Thymus (tissue), 11 donors: ENCODE results near the gene HTR2C. TPM values are rescaled to one million over a fixed set of nuclear protein-coding genes. Genes with fewer than 3 reads are reported as not detected.
"Not testable (repeated sequence)": the region's sequence is repeated elsewhere in the genome, so short reads cannot be mapped to it uniquely, and the experiment has no call there.

ENCODE experiments used
- DNase-seq, 9 donors: peaks; one replicate each; pipeline ENCODE4 v3.0.0-alpha.2; 2013; ENCODE audit warnings: low spot score in 9 of 9, low read depth in 6 of 9, missing footprints in 1 of 9
- H3K27ac ChIP-seq, 2 donors: one replicate each; pipeline ENCODE4 v1.5.1; 2013; ENCODE audit warnings: control low read depth in 1 of 2, low read depth in 1 of 2, low read length in 1 of 2, mild to moderate bottlenecking in 1 of 2, moderate library complexity in 1 of 2
- H3K27me3 ChIP-seq, 2 donors: one replicate each; pipeline ENCODE4 v1.5.1; 2013; ENCODE audit warnings: low read length in 1 of 2; ENCODE audit not compliant: control insufficient read depth in 2 of 2, insufficient read depth in 1 of 2
- H3K36me3 ChIP-seq, 2 donors: one replicate each; pipeline ENCODE4 v1.5.1; 2013; ENCODE audit warnings: low read length in 1 of 2, mild to moderate bottlenecking in 1 of 2, moderate library complexity in 1 of 2; ENCODE audit not compliant: control insufficient read depth in 2 of 2, insufficient read depth in 2 of 2
- H3K4me1 ChIP-seq, 2 donors: one replicate each; pipeline ENCODE4 v1.5.1; 2013; ENCODE audit warnings: low read length in 2 of 2; ENCODE audit not compliant: control insufficient read depth in 2 of 2, insufficient read depth in 2 of 2
- H3K4me3 ChIP-seq, 2 donors: one replicate each; pipeline ENCODE4 v1.5.1; 2013; ENCODE audit warnings: low read length in 2 of 2, control low read depth in 1 of 2, mild to moderate bottlenecking in 1 of 2
- H3K9me3 ChIP-seq, 2 donors: one replicate each; pipeline ENCODE4 v1.5.1; 2013; ENCODE audit warnings: low read length in 1 of 2, mild to moderate bottlenecking in 1 of 2; ENCODE audit not compliant: control insufficient read depth in 2 of 2, insufficient read depth in 1 of 2
- WGBS: extraction: QIAGEN DNeasy Blood & Tissue Kit; methylation state at CpG from one replicate; pipeline ENCODE4 v1.1.7; 2013; 5-methylcytosine and 5-hydroxymethylcytosine counted together
- polyA plus RNA-seq: library from polyadenylated mRNA; stranded (reverse); fragments of 200-250 nt; gene quantifications from one replicate; pipeline ENCODE4 v1.2.3, GENCODE V29; 2013
- total RNA-seq: library from RNA; stranded (reverse); fragments of 120-200 nt; gene quantifications from one replicate; pipeline ENCODE4 v1.2.4, GENCODE V29; 2013
- donor health status: healthy.

The HTR2C gene
- total and polyA plus RNA-seq, 2 donors, result under 0.01 TPM; not detected in 1

DNA sequence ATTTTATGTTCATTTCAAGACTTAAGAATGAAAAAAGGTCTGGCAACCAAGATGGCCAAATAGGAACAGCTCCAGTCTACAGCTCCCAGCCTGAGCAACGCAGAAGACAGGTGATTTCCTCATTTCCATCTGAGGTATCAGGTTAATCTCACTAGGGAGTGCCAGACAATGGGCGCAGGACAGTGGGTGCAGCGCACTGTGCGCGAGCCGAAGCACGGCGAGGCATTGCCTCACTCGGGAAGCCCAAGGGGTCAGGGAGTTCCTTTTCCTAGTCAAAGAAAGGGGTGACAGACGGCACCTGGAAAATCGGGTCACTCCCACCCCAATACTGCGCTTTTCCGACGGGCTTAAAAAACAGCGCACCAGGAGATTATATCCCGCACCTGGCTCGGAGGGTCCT is 116.6 kb downstream of the HTR2C start:
- H3K9me3 ChIP-seq, H3K27ac ChIP-seq, H3K4me3 ChIP-seq, H3K27me3 ChIP-seq, H3K36me3 ChIP-seq, DNase-seq, H3K4me1 ChIP-seq: not testable (repeated sequence)
- WGBS, result 88% methylated on average over 9 of the region's 17 CpGs

DNA sequence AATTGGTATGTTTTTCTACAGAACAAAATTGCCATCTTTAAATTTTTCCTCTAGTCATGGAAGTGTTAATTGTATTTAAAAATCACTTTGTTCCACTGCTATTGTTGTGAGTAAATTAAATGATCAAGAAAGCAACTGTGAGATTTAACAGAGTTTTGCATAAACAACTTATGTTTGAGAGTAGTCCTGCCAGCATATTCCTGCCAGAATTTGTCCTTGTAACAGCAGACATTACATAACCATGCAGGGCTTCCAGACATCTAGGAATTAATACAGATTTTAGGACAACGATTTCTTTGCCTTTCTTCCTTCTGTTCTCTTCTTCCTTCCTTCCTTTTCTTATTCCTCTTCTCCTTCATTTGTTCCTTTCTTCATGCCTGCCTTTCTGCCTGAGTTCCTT is 125.5 kb downstream of the HTR2C start:
- no peak overlapping the region for H3K4me3 ChIP-seq
- H3K4me1 ChIP-seq, result no peaks in the 10 kb centered on the region
- WGBS, result 23% methylated on average over 1 of the region's 1 CpG
- H3K36me3 ChIP-seq, result no peaks in the 10 kb centered on the region
- DNase-seq, result no peak
- no peaks in the 10 kb centered on the region for H3K27me3 ChIP-seq
- no peaks in the 10 kb centered on the region for H3K9me3 ChIP-seq
- no peak overlapping the region for H3K27ac ChIP-seq

DNA sequence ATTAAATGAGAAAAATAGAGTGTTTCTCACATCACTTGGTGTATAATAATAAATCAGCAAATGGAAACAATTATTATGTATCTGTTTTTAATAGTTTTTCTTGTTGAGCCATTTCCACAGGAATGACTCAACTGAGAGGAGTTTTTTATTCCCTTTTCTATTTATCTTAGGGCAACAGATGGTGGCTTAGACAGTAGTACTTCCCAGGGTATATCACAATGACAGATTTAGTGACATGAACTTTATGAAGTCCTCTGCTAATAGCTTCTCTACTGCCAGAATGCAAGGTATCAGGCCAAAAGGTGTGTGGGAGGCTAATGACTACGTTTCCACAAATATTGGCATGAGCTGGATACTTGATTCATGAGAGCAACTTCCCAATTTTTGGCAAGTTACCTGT is 126.7 kb downstream of the HTR2C start:
- Histone ChIP-seq H3K4me3 (no peak overlapping the region), H3K9me3 (no peaks in the 10 kb centered on the region), H3K27ac (no peak overlapping the region), H3K27me3 (no peaks in the 10 kb centered on the region), H3K36me3 (no peaks in the 10 kb centered on the region), H3K4me1 (no peaks in the 10 kb centered on the region)
- WGBS, result 54% methylated on average over 1 of the region's 1 CpG
- DNase-seq, result no peak

DNA sequence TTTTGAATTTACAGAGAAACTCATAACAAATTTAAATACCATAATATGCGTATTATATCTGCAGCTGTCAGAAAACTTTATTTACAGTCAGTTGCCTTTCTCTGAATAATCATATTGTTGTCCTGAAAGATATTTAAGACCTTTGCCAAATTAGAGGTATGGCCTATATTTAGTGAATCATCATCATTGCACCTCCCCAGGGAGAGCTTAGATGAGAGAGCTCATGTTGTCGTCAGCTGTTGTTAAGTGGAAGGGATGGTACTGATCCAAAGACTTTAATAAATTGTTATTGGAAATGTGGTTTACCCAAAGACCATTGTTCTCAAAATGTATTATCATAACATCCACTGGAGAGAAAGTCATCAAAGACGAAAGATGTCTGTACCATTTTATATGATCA is 128.6 kb downstream of the HTR2C start:
- Histone ChIP-seq H3K9me3 (no peaks in the 10 kb centered on the region), H3K27ac (no peak overlapping the region), H3K4me1 (no peaks in the 10 kb centered on the region), H3K27me3 (no peaks in the 10 kb centered on the region), H3K4me3 (no peak overlapping the region), H3K36me3 (no peaks in the 10 kb centered on the region)
- 93% methylated on average over 3 of the region's 3 CpGs for whole genome bisulfite sequencing
- DNase-seq, result no peak

DNA sequence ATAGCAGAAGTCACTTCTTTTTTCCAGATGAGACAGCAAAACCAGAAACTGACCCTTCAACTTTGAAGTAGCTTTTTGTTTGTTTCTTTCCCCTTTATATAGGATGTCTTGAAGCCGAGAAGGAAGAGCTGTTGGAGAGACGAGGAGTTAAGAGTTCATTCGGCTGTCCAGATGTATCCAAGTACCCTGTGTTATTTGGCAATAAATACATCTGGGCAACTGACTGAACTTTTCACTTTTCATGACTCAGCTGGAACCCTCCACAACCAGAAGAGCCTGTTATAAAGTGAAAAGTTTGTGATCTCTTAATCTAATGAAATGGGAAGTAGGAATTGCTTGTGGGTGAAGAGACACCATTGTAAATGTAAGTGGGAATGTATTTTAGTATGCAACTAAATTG is 131.2 kb downstream of the HTR2C start:
- H3K9me3 ChIP-seq, result no peaks in the 10 kb centered on the region
- 94% methylated on average over 3 of the region's 3 CpGs for WGBS
- DNase-seq, result no peak

DNA sequence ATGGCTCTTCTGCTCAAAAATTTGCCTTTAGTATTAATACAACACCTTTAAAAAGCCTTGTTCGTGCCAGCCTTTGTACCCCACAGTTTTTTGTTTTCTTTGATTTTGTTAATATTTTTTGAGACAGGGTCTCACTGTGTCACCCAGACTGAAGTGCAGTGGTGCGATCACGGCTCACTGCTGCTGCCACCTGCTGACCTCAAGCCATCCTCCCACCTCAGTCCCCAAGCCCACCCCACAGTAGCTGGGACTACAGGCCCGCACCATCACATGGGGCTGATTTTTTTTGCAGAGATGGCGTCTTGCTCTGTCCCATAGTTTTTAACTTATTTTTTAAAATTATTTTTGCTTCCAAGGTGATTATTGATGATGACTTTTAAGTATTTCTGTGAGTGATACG is 134.0 kb downstream of the HTR2C start:
- WGBS, result 60% methylated on average over 6 of the region's 6 CpGs
- Histone ChIP-seq H3K27ac (no peak overlapping the region), H3K4me3 (no peak overlapping the region), H3K27me3 (no peaks in the 10 kb centered on the region), H3K36me3 (no peaks in the 10 kb centered on the region), H3K9me3 (no peaks in the 10 kb centered on the region), H3K4me1 (no peaks in the 10 kb centered on the region)
- peak in 1 of 9 donors; percentile 4 for DNase-seq

More for the DNA sequence above, 131.2 kb downstream of the HTR2C start:
- H3K36me3 ChIP-seq, result no peaks in the 10 kb centered on the region
- H3K27me3 ChIP-seq, result no peaks in the 10 kb centered on the region
- H3K4me3 ChIP-seq, result no peak overlapping the region
- no peak overlapping the region for H3K27ac ChIP-seq
- H3K4me1 ChIP-seq, result no peaks in the 10 kb centered on the region

DNA sequence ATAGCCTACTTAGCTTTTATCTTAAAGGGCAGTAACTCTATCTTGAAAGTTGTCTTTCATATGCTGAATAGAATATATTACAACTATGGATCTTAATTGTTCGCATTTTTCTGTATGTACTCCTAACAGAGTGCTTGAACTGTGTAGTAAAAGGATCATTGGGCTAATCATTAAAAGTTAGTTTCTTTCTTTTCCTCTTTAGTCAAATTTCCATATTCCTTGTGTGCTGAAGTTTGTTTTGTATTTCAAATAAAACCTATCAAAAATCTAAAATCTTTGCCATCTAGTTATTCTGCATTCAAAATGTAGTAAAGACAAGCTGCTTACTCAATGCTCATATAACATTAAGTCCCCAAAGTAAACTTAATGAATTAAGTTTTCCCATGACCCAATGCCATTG is 182.7 kb downstream of the HTR2C start:
- H3K4me1 ChIP-seq, result no peaks in the 10 kb centered on the region
- 87% methylated on average over 1 of the region's 1 CpG for WGBS
- H3K27me3 ChIP-seq, result no peaks in the 10 kb centered on the region
- no peaks in the 10 kb centered on the region for H3K36me3 ChIP-seq
- peaks cover 0 to 3% of the 10 kb centered on the region in 2 donors for H3K9me3 ChIP-seq
- H3K27ac ChIP-seq, result no peak overlapping the region
- no peak for DNase-seq
- H3K4me3 ChIP-seq, result no peak overlapping the region

DNA sequence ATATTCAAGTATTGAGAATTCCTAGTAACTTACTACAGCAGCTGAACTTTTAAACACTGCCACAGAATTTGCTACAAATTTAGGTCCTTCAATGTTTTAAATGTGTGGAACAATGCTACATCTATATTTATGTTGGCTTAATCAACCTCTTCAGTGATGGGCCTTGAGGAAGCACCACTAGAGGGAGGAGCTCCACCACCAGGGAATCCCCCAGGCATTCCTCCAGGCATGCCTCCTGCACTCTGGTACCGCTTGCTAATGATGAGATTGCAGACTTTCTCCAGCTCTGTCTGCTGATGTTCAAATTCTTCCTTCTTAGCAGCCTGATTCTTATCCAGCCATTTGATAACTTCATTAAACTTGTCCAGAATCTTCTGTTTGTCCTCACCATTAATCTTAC is 190.8 kb downstream of the HTR2C start:
- no peak overlapping the region for H3K4me3 ChIP-seq
- H3K9me3 ChIP-seq, result no peaks in the 10 kb centered on the region
- DNase-seq, result no peak
- H3K36me3 ChIP-seq, result no peaks in the 10 kb centered on the region
- no peaks in the 10 kb centered on the region for H3K4me1 ChIP-seq
- H3K27me3 ChIP-seq, result no peaks in the 10 kb centered on the region
- H3K27ac ChIP-seq, result no peak overlapping the region
- WGBS, result 80% methylated on average over 1 of the region's 1 CpG

DNA sequence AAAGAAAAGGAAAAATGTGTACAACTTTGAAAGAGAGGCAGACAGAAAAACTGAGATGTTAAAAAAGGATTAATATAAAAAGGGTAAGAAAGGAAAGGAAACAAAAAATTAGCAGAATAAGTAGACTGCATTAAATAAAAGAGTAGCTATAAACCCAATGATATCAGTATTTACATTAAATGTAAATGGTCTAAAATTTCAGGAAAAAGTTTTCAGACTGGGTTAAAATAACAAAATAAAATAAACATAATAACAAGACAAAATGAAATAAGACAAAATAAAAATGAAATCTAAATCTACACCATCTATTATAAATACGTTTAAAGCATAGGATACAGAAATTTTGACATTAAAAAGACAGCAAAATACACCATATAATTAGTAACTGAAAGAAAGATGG is 199.0 kb downstream of the HTR2C start:
- WGBS, result 72% methylated on average over 1 of the region's 1 CpG

DNA sequence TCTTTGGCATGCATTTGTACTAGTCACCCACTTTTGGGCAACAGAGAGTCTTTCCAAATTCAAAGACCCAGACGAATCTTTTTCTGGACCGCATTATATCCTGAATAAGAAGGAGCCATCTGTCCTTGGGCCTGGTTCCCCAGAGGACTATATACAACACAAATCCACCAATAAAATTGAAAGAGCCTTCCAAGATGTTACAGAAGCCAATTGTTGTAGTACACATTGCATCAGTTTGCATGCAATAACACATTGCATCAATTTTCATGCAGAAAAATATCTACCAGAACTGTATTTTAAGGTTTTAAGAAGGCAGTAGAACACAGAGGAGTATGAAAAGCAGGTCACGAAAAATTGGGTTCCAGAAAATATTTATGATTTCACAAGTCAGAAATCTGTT is 203.2 kb downstream of the HTR2C start:
- no peak for DNase-seq
- H3K9me3 ChIP-seq, result no peaks in the 10 kb centered on the region
- H3K36me3 ChIP-seq, result no peaks in the 10 kb centered on the region
- no peak overlapping the region for H3K27ac ChIP-seq
- H3K27me3 ChIP-seq, result no peaks in the 10 kb centered on the region
- WGBS, result 90% methylated on average over 3 of the region's 3 CpGs
- no peaks in the 10 kb centered on the region for H3K4me1 ChIP-seq
- no peak overlapping the region for H3K4me3 ChIP-seq

More for the DNA sequence above, 199.0 kb downstream of the HTR2C start:
- Histone ChIP-seq H3K27me3 (no peaks in the 10 kb centered on the region), H3K4me3 (no peak overlapping the region), H3K36me3 (no peaks in the 10 kb centered on the region), H3K9me3 (no peaks in the 10 kb centered on the region), H3K4me1 (no peaks in the 10 kb centered on the region), H3K27ac (no peak overlapping the region)
- no peak for DNase-seq
